ENCODE data around the gene LRRN4CL.
A peak's percentile ranks its signal among the peaks of the same experiment; 100 is the strongest.
"Not testable (repeated sequence)": the region's sequence is repeated elsewhere in the genome, so short reads cannot be mapped to it uniquely, and the experiment has no call there.

Gene LRRN4CL

DNA sequence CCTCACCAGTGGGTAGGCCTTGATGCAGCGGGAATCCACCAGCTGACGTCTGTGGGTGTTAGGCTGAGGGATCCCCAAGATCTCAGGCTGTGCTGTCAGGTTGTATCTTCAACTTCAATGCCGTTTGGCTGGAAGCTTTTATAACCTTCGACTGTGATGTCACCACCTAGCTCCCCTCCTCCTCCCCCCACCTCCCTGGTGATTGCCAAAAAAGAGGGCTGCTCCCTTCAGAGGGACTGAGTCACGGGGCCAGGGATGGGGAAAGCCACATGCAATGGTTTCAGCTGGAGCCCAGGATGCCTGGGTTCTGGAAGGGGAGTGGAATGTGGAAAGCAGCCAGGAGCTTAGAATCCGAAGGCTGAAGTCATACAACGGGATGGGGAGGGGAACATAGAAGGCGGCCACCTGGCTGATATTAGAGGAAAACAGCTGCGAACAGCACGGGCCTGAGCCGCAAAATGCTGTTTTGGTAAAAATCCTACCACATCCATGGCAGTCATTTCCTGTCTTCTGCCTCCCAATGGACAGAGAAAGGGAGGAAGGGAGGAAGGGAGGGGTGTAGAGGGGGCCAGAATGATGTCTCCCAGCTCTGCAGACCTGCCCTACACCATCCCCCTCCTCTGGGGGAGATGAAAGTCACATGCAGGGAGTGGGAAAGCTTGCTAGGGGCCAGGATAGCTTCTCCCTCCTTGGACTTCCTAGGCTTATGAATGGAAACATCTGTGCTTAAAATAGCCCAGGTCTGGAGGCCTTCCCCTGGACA is at the start of gene LRRN4CL:
TSS of gene LRRN4CL (minus strand) at position 110 of the 763 bp plus-strand sequence. CDS start 1,022 bp downstream, outside the sequence.
- peaks cover 16% of the 10 kb centered on the region for H3K4me1 ChIP-seq (ENCODE audit: control insufficient read depth, insufficient read depth, low read length)
- peak within 1 kb of the TSS; percentile 42 to 57 for H3K9ac ChIP-seq (ENCODE audit: low read length in 2 of 2)
- peak within 1 kb of the TSS; percentile 59 to 73 for H3K4me3 ChIP-seq (ENCODE audit: low read length in 2 of 2)
- peaks cover 22 to 24% of the 10 kb centered on the region in 2 donors for H3K36me3 ChIP-seq (ENCODE audit: control insufficient read depth in 2 of 2, insufficient read depth in 2 of 2, low read length in 2 of 2)
- H3K9me3 ChIP-seq (ENCODE audit: control insufficient read depth in 2 of 2, low read length in 2 of 2) = no peaks in the 10 kb centered on the region
- H3K27me3 ChIP-seq (ENCODE audit: control insufficient read depth in 1 of 2, insufficient read depth in 2 of 2, low read length in 2 of 2) = peaks cover 8 to 11% of the 10 kb centered on the region in 2 donors
- peak within 1 kb of the TSS; percentile 62 for H3K27ac ChIP-seq (ENCODE audit: low read length)

DNA sequence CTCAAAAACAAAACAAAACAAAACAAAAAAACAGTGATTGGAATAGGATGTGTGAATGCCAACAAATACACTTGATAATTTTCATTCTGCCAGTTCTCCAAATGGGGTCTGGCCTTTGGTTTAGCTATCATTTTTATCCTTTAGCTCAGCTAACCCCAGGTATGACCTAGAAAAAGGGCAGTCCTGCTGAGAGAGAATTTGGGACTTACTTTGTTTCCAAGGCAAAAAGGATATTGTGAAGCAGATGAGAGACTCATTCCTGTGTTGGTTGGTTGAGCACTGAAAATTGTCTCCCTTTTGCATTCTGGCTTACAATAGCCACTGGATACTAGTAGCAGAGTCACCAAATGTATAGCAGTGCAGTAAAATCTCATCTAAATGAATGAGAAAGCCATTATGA is 47.9 kb upstream of the LRRN4CL start:
- Histone ChIP-seq H3K4me1 (ENCODE audit: control insufficient read depth, insufficient read depth, low read length) (no peaks in the 10 kb centered on the region), H3K9me3 (ENCODE audit: control insufficient read depth in 2 of 2, low read length in 2 of 2) (no peaks in the 10 kb centered on the region), H3K9ac (ENCODE audit: low read length in 2 of 2) (no peak overlapping the region), H3K27ac (ENCODE audit: low read length) (no peak overlapping the region), H3K4me3 (ENCODE audit: low read length in 2 of 2) (no peak overlapping the region), H3K36me3 (ENCODE audit: control insufficient read depth in 2 of 2, insufficient read depth in 2 of 2, low read length in 2 of 2) (peaks cover 14 to 19% of the 10 kb centered on the region in 2 donors), H3K27me3 (ENCODE audit: control insufficient read depth in 1 of 2, insufficient read depth in 2 of 2, low read length in 2 of 2) (no peaks in the 10 kb centered on the region)

DNA sequence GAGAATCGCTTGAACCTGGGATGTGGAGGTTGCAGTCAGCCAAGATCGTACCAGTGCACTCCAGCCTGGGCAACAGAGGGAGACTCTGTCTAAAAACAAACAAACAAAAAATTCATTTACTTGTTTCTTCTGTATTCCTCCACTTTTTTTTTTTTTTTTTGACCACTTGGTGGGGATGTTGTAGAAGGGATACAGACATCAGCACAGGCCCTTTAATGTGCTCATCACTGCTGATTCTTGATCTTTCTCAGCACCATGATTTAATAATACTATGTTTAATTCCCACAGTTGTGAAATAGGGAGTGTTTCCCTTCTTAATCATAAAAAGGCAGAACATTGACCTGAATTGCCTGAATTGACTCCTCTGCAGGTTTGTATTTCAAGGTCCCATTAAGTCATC is 43.5 kb upstream of the LRRN4CL start:
- Histone ChIP-seq H3K36me3 (ENCODE audit: control insufficient read depth in 2 of 2, insufficient read depth in 2 of 2, low read length in 2 of 2) (peaks cover 10 to 12% of the 10 kb centered on the region in 2 donors), H3K27ac (ENCODE audit: low read length) (no peak overlapping the region), H3K27me3 (ENCODE audit: control insufficient read depth in 1 of 2, insufficient read depth in 2 of 2, low read length in 2 of 2) (no peaks in the 10 kb centered on the region), H3K4me1 (ENCODE audit: control insufficient read depth, insufficient read depth, low read length) (peaks cover 20% of the 10 kb centered on the region), H3K4me3 (ENCODE audit: low read length in 2 of 2) (no peak overlapping the region), H3K9me3 (ENCODE audit: control insufficient read depth in 2 of 2, low read length in 2 of 2) (no peaks in the 10 kb centered on the region), H3K9ac (ENCODE audit: low read length in 2 of 2) (no peak overlapping the region)

DNA sequence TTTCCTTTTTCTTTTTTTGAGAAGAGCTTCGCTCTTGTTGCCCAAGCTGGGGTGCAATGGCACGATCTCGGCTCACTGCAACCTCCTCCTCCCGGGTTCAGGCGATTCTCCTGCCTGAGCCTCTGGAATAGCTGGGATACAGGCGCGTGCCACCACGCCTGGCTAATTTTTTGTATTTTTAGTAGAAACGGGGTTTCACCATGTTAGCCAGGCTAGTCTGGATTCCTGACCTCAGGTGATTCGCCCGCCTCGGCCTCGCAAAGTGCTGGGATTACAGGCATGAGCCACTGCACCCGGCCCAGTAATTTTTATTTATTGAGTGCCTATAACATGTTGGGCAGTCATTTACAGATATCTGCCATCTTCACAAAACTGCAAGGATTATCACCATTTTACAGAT is 40.7 kb upstream of the LRRN4CL start:
- not testable (repeated sequence) for H3K36me3 ChIP-seq (ENCODE audit: control insufficient read depth in 2 of 2, insufficient read depth in 2 of 2, low read length in 2 of 2); H3K27ac ChIP-seq (ENCODE audit: low read length)
- peaks cover 31% of the 10 kb centered on the region for H3K4me1 ChIP-seq (ENCODE audit: control insufficient read depth, insufficient read depth, low read length)

DNA sequence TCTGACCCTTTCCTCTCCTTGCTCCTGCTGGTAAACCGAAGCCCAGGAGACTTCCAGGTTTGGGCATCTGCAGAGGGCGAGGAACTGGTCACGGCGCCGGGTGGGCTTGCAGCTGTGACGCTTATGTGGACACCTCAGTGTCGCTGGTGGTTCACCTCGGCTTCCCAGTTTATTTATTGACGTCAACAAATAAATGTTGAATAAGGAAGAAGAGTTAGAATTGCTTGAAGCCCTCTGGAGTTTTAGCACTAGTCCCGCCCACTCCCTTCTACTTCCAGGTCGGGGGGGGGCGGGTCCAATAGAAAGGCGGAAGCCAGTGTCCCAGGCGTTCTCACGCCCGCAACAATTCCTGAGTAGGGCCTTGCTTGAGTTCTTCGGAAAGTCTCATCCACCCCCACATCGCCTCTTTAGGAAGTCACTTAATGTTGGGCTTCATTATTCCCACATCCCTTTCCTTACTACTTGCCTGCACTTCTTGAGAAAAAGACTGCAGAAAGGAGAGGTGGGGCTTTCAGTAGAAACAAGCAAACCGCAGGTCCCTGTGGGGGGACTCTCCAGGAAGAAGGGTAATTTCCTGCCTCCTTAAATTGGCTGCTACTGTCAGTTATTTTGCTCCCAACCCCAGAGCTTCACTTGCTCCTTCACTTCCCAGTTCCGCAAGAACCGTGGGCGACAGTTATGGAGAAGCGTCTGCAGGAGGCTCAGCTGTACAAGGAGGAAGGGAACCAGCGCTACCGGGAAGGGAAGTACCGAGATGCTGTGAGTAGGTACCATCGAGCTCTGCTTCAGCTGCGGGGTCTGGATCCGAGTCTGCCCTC is 39.0 kb upstream of the LRRN4CL start, which contains the start of gene TTC9C:
TSS of gene TTC9C (plus strand) at position 316 of the 818 bp plus-strand sequence. CDS start at position 679, 363 bp downstream.
- no peaks in the 10 kb centered on the region for H3K9me3 ChIP-seq (ENCODE audit: control insufficient read depth in 2 of 2, low read length in 2 of 2)
- H3K4me1 ChIP-seq (ENCODE audit: control insufficient read depth, insufficient read depth, low read length) = peaks cover 37% of the 10 kb centered on the region
- peak within 1 kb of the TSS; percentile 88 to 93 for H3K9ac ChIP-seq (ENCODE audit: low read length in 2 of 2)
- H3K27ac ChIP-seq (ENCODE audit: low read length) = peak within 1 kb of the TSS; percentile 97
- H3K4me3 ChIP-seq (ENCODE audit: low read length in 2 of 2) = peak within 1 kb of the TSS; percentile 99
- no peaks in the 10 kb centered on the region for H3K27me3 ChIP-seq (ENCODE audit: control insufficient read depth in 1 of 2, insufficient read depth in 2 of 2, low read length in 2 of 2)
- H3K36me3 ChIP-seq (ENCODE audit: control insufficient read depth in 2 of 2, insufficient read depth in 2 of 2, low read length in 2 of 2) = peaks cover 7 to 12% of the 10 kb centered on the region in 2 donors

More for the DNA sequence above, 40.7 kb upstream of the LRRN4CL start:
- H3K9me3 ChIP-seq (ENCODE audit: control insufficient read depth in 2 of 2, low read length in 2 of 2); H3K9ac ChIP-seq (ENCODE audit: low read length in 2 of 2); H3K27me3 ChIP-seq (ENCODE audit: control insufficient read depth in 1 of 2, insufficient read depth in 2 of 2, low read length in 2 of 2): not testable (repeated sequence)
- peak overlapping the region; percentile 1 to 99 for H3K4me3 ChIP-seq (ENCODE audit: low read length in 2 of 2)

DNA sequence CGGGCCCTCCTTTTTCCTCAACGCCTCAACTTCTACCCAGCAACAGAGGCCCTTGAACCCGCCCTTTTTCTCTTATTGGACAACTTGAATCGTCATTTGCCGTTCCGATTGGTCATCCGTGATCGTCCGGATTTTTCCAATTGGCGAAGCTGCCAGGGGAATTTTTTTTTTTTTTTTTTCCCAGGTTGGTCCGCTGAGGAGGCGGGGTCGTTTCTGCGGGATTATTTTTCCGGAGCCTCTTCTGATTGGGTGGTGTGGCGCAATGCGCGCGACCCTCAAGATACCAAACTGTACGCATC is 38.5 kb upstream of the LRRN4CL start:
- H3K4me1 ChIP-seq (ENCODE audit: control insufficient read depth, insufficient read depth, low read length) = peaks cover 37% of the 10 kb centered on the region

DNA sequence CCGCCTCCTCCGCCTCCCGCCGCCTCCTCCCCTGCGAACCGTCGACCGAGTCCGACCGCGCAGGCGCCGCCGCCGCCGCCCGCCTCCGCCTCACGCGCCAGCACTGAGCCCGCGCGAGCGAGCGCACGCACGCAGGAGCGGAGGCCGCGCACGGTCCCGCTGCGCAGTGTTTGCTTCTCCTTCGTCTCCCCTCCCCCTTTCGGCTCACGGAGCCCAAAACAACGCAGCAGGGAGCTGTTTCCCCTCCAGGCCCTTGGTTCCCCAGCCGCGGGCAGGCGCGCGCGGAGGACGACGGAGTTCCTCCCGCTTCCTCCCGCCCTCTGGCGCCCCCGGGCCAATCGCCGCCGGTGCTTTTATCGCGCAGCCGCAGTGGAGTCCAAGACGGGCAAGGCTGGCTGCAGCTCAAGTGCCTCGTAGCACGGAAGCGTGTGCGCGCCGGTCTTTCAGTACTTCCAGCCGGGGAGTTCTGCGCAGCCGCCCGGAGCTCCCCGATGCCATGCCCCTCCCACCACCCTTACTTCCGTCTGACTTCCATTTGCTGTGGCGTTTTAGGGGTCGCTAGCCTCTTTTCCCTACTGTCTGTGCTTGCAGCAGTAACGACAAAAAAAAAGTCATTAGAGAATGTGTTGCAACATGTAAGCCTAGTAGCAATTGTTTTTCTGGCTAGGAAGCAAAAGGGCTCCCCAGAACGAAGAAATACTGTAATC is 38.0 kb upstream of the LRRN4CL start, which contains the start of gene HNRNPUL2:
TSS of gene HNRNPUL2 (minus strand) at position 293 of the 707 bp plus-strand sequence. CDS start 301 bp downstream, outside the sequence.
- H3K4me3 ChIP-seq (ENCODE audit: low read length in 2 of 2) = peak within 1 kb of the TSS; percentile 99
- no peaks in the 10 kb centered on the region for H3K27me3 ChIP-seq (ENCODE audit: control insufficient read depth in 1 of 2, insufficient read depth in 2 of 2, low read length in 2 of 2)
- peaks cover 37% of the 10 kb centered on the region for H3K4me1 ChIP-seq (ENCODE audit: control insufficient read depth, insufficient read depth, low read length)
- H3K27ac ChIP-seq (ENCODE audit: low read length) = peak within 1 kb of the TSS; percentile 97
- peaks cover 15 to 17% of the 10 kb centered on the region in 2 donors for H3K36me3 ChIP-seq (ENCODE audit: control insufficient read depth in 2 of 2, insufficient read depth in 2 of 2, low read length in 2 of 2)
- H3K9ac ChIP-seq (ENCODE audit: low read length in 2 of 2) = peak within 1 kb of the TSS; percentile 88 to 94
- no peaks in the 10 kb centered on the region for H3K9me3 ChIP-seq (ENCODE audit: control insufficient read depth in 2 of 2, low read length in 2 of 2)

More for the DNA sequence above, 38.5 kb upstream of the LRRN4CL start:
- peak overlapping the region; percentile 88 to 93 for H3K9ac ChIP-seq (ENCODE audit: low read length in 2 of 2)
- peaks cover 10 to 13% of the 10 kb centered on the region in 2 donors for H3K36me3 ChIP-seq (ENCODE audit: control insufficient read depth in 2 of 2, insufficient read depth in 2 of 2, low read length in 2 of 2)
- no peaks in the 10 kb centered on the region for H3K9me3 ChIP-seq (ENCODE audit: control insufficient read depth in 2 of 2, low read length in 2 of 2)
- H3K27ac ChIP-seq (ENCODE audit: low read length) = peak overlapping the region; percentile 97
- H3K27me3 ChIP-seq (ENCODE audit: control insufficient read depth in 1 of 2, insufficient read depth in 2 of 2, low read length in 2 of 2) = no peaks in the 10 kb centered on the region
- peak overlapping the region; percentile 99 for H3K4me3 ChIP-seq (ENCODE audit: low read length in 2 of 2)

DNA sequence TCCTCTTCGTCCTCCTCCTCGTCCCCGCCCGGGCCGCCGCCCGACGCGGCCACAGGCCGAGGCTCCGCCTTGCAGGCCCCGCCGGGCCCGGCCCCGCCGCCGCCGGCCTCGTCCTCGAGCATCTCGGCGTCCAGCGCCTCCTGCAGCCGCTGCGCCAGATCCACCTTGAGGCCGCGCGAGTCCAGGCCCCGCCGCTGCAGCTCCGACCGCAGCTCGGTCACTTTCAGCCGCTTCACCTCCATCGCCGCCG is 37.5 kb upstream of the LRRN4CL start:
- Histone ChIP-seq H3K4me1 (ENCODE audit: control insufficient read depth, insufficient read depth, low read length) (peaks cover 40% of the 10 kb centered on the region), H3K36me3 (ENCODE audit: control insufficient read depth in 2 of 2, insufficient read depth in 2 of 2, low read length in 2 of 2) (peaks cover 20 to 22% of the 10 kb centered on the region in 2 donors)

DNA sequence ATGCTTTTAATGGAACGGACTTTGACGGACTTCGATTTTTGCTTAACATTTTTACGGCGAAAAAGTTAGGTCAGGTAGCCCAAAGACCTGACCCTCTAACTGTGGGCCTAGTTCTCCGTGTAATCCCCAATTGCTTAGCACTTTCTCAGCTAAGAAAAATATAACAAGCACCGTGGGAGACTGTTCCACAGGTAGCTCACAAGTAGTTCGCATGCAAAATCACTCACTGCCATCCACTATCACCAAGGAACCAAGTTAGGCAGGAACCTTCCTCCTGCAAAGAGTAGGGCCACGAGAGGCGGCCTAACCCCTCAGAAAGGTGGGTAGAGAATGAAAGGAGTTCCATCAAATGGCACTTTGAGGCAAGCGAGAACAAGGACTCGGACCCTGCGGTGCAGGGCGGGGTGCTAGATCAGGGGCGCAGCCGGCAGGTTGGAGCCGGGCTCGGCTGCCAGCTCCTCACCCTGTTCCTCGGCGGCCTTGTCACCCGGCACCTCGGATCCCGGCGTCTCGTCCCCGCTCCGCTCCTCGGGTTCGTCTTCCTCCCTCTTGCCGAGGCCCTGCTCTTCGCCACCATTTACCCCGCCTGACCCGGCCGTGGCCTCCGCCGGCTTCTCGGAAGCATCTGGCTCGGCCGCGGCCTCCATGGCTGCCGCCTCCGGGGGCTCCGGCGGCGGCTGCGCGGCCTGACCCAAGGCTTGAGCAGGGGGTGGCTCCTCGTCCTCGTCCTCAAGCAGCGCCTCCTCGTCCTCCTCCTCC is 37.0 kb upstream of the LRRN4CL start:
- Histone ChIP-seq H3K4me3 (ENCODE audit: low read length in 2 of 2) (peak overlapping the region; percentile 99), H3K36me3 (ENCODE audit: control insufficient read depth in 2 of 2, insufficient read depth in 2 of 2, low read length in 2 of 2) (peaks cover 25 to 27% of the 10 kb centered on the region in 2 donors), H3K9ac (ENCODE audit: low read length in 2 of 2) (peak overlapping the region; percentile 88 to 94), H3K27ac (ENCODE audit: low read length) (peak overlapping the region; percentile 97), H3K27me3 (ENCODE audit: control insufficient read depth in 1 of 2, insufficient read depth in 2 of 2, low read length in 2 of 2) (no peaks in the 10 kb centered on the region), H3K9me3 (ENCODE audit: control insufficient read depth in 2 of 2, low read length in 2 of 2) (no peaks in the 10 kb centered on the region), H3K4me1 (ENCODE audit: control insufficient read depth, insufficient read depth, low read length) (peaks cover 41% of the 10 kb centered on the region)

More for the DNA sequence above, 37.5 kb upstream of the LRRN4CL start:
- Histone ChIP-seq H3K4me3 (ENCODE audit: low read length in 2 of 2) (peak overlapping the region; percentile 99), H3K27ac (ENCODE audit: low read length) (peak overlapping the region; percentile 97), H3K9me3 (ENCODE audit: control insufficient read depth in 2 of 2, low read length in 2 of 2) (no peaks in the 10 kb centered on the region), H3K9ac (ENCODE audit: low read length in 2 of 2) (peak overlapping the region; percentile 88 to 94), H3K27me3 (ENCODE audit: control insufficient read depth in 1 of 2, insufficient read depth in 2 of 2, low read length in 2 of 2) (no peaks in the 10 kb centered on the region)

DNA sequence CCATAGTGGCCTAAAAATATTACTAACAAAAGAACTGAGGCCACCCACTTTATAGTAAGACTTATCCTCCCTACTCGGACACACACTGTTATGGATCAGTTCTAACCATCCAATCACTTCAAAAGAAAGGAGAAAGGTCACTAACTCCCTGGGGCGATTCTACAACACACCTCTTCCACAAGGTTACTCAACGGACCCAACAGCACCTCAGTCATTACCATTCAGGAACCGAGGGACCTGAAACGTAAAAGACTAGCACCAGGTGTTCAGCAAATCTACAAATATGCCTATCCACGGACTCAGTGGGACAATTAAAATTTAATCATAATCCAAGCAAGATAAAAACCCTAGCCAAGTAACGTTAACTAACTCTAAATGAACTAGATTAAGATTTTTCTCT is 36.3 kb upstream of the LRRN4CL start:
- Histone ChIP-seq H3K27ac (ENCODE audit: low read length) (peak overlapping the region; percentile 97), H3K9ac (ENCODE audit: low read length in 2 of 2) (peak overlapping the region; percentile 88 to 94), H3K4me1 (ENCODE audit: control insufficient read depth, insufficient read depth, low read length) (peaks cover 41% of the 10 kb centered on the region), H3K27me3 (ENCODE audit: control insufficient read depth in 1 of 2, insufficient read depth in 2 of 2, low read length in 2 of 2) (no peaks in the 10 kb centered on the region), H3K9me3 (ENCODE audit: control insufficient read depth in 2 of 2, low read length in 2 of 2) (no peaks in the 10 kb centered on the region), H3K4me3 (ENCODE audit: low read length in 2 of 2) (peak overlapping the region; percentile 99), H3K36me3 (ENCODE audit: control insufficient read depth in 2 of 2, insufficient read depth in 2 of 2, low read length in 2 of 2) (peaks cover 27 to 33% of the 10 kb centered on the region in 2 donors)

Data from stomach smooth muscle (tissue), 2 donors.